Fibroblast of gingiva (primary cell): ENCODE measurements around the gene TNFRSF4.
"Not testable (repeated sequence)": the region's sequence is repeated elsewhere in the genome, so short reads cannot be mapped to it uniquely, and the experiment has no call there.

Source experiments
- DNase-seq: peaks from one replicate; pipeline ENCODE4 v3.0.0-alpha.2; 2011; ENCODE audit warnings: low read depth

The TNFRSF4 gene

GRCh38 chr1:1182491-1183220 lies 31.3 kb downstream of the TNFRSF4 start:
- no peak for DNase-seq

- DNase-seq: no peak
Measured at GRCh38 chr1:1181938-1182410, 32.0 kb downstream of the TNFRSF4 start.

DNA sequence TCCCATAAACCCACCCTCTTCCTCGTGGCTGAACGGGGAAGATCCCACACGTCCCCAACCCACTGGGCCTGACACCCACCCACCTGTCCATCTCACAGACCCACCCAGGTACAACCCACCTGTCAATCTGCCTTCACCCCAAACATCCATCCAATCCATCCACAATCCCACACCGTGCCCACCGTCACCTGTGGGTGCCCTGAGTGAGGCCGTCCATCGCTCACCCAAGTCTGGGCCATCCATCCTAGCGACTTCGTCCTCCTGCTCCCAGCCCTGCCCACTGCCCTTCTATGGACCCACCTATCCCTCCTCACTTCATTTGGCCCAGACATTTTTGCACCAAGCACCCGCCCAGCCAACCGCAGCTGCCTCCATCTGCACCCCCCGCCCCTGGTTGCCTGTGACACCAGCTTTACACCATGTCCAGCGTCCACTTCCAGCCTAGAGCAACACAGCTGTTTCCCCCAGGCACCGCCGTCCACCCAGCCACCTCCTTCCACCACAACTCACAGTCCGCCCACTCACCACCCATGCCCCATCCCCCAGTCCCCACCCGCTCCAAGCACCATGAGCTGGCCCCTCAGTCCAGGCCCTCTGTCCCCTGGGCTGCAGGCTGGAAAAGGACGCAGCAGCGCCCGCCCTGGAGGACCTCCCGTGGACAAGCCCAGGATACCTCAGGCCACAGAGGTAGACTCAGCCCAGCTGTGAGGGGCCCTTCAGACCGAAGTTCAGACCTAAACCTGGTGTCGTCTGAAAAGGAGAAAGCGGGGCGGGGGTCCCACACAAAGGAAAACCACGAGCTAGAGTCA lies 32.6 kb downstream of the TNFRSF4 start:
- DNase-seq: no peak

- DNase-seq: no peak
Measured at GRCh38 chr1:1179983-1180861, 33.7 kb downstream of the TNFRSF4 start.

DNA sequence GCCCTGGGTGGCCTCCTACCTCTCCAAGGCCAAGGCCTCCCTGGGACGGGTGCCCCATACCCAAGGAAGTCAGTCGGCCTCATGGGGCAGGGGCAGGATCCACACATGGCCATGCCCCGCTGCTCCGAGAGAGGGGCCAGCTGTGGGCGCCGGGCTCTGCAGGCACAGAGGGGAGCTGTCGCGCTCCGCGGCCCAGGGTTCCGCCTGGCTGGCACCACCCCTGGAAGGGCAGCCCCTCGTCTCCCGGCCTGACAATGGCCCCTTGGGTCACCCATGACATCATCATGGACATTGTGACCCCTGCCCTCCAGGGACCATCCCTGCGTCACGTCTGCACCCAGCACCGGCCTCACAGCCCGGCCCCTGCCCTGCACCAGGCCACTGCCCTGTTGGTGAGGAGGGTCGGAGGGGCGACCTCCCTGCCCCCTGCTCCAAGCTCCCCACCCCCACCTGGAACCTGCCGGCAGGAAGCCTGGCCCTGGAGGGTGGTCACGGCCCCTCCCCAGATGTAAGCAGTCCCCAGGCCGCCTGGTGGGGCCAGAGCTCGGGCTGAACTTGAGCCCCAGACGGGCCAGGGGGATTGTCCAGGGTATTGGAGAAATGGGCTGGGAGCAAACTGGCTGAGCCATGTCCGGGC lies 34.5 kb downstream of the TNFRSF4 start:
- no peak for DNase-seq

DNA sequence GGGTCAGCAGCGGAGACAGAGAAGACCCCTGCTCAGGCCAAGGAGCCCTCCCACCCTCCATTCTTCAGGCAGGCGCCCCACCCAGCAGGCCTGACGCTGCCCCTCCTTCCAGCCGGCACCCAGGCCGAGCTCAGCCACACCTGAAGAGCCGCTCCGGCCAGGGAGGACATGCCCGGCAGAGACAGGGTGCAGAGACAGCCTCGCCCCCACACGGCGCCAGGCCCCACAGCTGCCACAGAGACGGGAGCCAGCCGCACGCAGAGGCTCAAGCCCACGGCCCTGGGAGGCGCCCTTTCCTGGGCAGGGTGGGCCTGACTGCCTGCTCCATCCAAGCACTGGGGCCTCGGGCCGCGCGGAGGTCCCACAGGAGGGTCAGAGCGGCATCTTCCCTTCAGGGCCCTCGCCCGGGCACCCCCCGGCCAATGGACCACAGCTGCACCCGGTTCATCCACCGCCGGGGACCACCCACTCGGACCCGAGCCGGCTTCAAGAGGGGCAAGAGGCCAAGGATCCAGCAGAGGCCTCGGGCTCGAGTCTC lies 35.1 kb downstream of the TNFRSF4 start:
- DNase-seq: no peak

DNA sequence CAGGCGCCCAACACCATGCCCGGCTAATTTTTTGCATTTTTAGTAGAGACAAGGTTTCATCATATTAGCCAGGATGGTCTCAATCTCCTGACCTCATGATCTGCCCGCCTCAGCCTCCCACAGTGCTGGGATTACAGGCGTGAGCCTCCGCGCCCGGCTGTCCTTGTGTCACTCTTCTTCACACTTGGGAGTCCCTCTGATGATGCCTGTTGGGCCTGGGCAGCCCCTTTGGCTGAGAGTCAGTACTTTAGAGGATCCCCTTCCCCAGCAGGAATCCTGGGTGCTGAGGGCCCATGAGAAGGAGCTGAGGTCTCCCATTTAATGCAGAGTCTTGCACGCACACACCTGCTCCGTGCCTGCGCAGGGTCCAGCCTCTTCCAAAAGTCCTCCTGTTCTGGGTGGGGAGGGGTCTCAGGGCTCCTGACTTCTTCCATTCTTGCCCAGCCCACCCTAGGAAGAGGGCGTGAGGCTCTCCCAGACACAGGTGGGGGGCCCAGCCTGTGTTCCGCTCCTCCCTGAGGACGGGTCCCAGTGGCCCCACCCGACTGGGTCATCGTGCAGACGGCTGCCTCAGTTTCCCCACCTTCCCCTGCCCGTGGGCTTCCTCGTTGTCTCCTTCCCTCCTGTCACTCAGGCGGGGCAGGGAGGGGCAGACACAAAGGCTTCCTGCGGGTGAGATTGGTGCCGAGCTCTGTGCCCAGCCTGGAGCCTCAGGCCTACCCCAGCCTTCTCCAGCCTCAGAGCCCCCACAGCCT lies 36.3 kb downstream of the TNFRSF4 start:
- no peak for DNase-seq

GRCh38 chr1:1176931-1177330 lies 37.0 kb downstream of the TNFRSF4 start:
- DNase-seq: no peak

- not testable (repeated sequence) for DNase-seq
Measured at GRCh38 chr1:1176063-1176761, 37.7 kb downstream of the TNFRSF4 start.

GRCh38 chr1:1175221-1176062 lies 38.5 kb downstream of the TNFRSF4 start:
- DNase-seq: no peak

- no peak for DNase-seq
Measured at GRCh38 chr1:1173793-1174415, 40.0 kb downstream of the TNFRSF4 start, which contains the start of gene TTLL10. TSS of gene TTLL10 (plus strand) at chr1:1173880. CDS start at chr1:1179216, 5,336 bp downstream.

- DNase-seq: no peak
Measured at GRCh38 chr1:1173061-1173792, 40.7 kb downstream of the TNFRSF4 start.

- DNase-seq: no peak
Measured at GRCh38 chr1:1171546-1172340, 42.2 kb downstream of the TNFRSF4 start.

GRCh38 chr1:1171161-1171545 lies 42.8 kb downstream of the TNFRSF4 start:
- DNase-seq: no peak

DNA sequence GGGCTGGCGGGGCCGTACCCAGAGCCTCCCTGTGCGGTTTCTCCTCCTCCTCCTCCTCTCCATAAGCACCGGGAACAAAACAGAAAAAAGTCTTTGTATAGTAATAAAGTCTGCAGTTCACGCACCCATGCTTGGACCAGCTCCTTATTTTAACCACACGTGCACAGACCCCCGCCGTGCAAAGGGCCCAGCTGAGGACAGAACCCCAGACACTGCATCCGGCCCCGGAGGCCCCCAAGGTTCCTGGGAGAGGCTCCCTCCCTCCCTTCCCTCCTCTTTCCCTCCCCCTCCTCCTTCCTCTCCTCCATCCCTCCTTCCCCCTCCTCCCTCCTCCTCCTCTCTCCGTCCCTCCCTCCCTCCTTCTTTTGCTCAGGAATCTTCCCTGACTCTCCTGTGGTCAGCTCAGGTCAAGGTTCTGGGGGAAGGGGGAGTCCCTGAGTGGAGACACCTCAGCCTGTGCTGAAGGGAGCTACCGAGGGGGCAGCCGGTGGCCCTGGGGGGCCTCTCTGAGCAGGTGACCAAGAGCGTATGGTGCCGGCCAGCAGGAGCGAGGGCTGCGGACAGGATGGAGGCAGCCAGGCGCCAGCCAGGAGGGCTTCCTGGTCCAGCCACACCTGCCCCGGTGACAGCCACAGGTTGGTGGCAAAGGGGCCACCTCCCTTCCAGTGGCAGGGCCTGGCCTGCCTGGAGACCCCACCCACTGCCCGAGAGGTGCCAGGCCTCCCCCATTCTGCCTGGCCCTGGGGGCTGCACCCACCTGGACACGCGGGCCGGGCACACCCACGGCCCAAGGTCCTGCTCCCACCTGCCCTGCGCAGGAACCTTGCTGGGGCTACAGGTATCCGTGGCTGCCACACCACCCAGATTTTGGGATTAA lies 43.5 kb downstream of the TNFRSF4 start:
- no peak for DNase-seq
